CD4-positive, alpha-beta memory T cell (primary cell): ENCODE results near the gene MYOD1. TPM values are rescaled to one million over a fixed set of nuclear protein-coding genes. Genes with fewer than 3 reads are reported as not detected.

ENCODE experiments used
- CTCF ChIA-PET: fragments of 350-600 bp; sonication (Branson Sonifier 250); formaldehyde crosslinking; loops from one replicate; lab custom pipeline; 2021; ENCODE audit warnings: inconsistent platforms; ENCODE audit not compliant: partially characterized antibody; lab: Charles Lee
- POLR2A ChIA-PET: fragments of 350-600 bp; sonication (Branson Sonifier 250); formaldehyde crosslinking; loops from one replicate; lab custom pipeline; 2021; ENCODE audit not compliant: partially characterized antibody; lab: Charles Lee
- DNase-seq, 5 donors: peaks; one replicate each; pipeline versions ENCODE4 v3.0.0 to v3.0.0-alpha.2; 2020 to 2022; ENCODE audit warnings: mixed read lengths in 1 of 5
- H3K27ac ChIP-seq: one replicate; pipeline ENCODE4 v1.7.0; 2013; ENCODE audit warnings: low read depth, low read length
- H3K27me3 ChIP-seq: 2 replicates; pipeline ENCODE4 v1.7.0; 2013; ENCODE audit warnings: mild to moderate bottlenecking, low read length, moderate library complexity; ENCODE audit not compliant: insufficient read depth
- H3K36me3 ChIP-seq: 2 replicates; pipeline ENCODE4 v1.7.0; 2013; ENCODE audit warnings: mild to moderate bottlenecking, low read length, moderate library complexity; ENCODE audit not compliant: insufficient read depth
- H3K4me1 ChIP-seq: 2 replicates; pipeline ENCODE4 v1.7.0; 2013; ENCODE audit warnings: mild to moderate bottlenecking, low read length, moderate library complexity; ENCODE audit not compliant: insufficient read depth
- H3K4me3 ChIP-seq, 2 donors: one replicate each; pipeline ENCODE4 v1.7.0; 2013; ENCODE audit warnings: low read length in 2 of 2, mild to moderate bottlenecking in 1 of 2
- H3K9me3 ChIP-seq, 2 donors: one replicate each; pipeline ENCODE4 v1.7.0; 2013; ENCODE audit warnings: low read length in 2 of 2, control low read depth in 1 of 2; ENCODE audit not compliant: control insufficient read depth in 1 of 2
- H3K27ac Mint-ChIP-seq, 7 donors: one replicate each; pipeline ENCODE4 v1.8.0; 2020 to 2021; ENCODE audit warnings: mixed read lengths in 7 of 7, mild to moderate bottlenecking in 6 of 7, inconsistent platforms in 3 of 7, moderate library complexity in 3 of 7
- H3K27me3 Mint-ChIP-seq, 2 donors: one replicate each; pipeline ENCODE4 v1.8.0; 2020 to 2021; ENCODE audit warnings: mixed read lengths in 2 of 2
- H3K36me3 Mint-ChIP-seq, 2 donors: one replicate each; pipeline ENCODE4 v1.8.0; 2020 to 2021; ENCODE audit warnings: mixed read lengths in 2 of 2, inconsistent platforms in 1 of 2, mild to moderate bottlenecking in 1 of 2
- H3K4me1 Mint-ChIP-seq, 4 donors: one replicate each; pipeline ENCODE4 v1.8.0; 2020 to 2021; ENCODE audit warnings: mixed read lengths in 4 of 4, mild to moderate bottlenecking in 1 of 4
- H3K4me3 Mint-ChIP-seq, 8 donors: one replicate each; pipeline ENCODE4 v1.8.0; 2020 to 2021; ENCODE audit warnings: mixed read lengths in 8 of 8, mild to moderate bottlenecking in 7 of 8, moderate library complexity in 6 of 8, inconsistent platforms in 3 of 8
- H3K9me3 Mint-ChIP-seq, 8 donors: one replicate each; pipeline ENCODE4 v1.8.0; 2020 to 2021; ENCODE audit warnings: mixed read lengths in 8 of 8, mild to moderate bottlenecking in 5 of 8, inconsistent platforms in 3 of 8, moderate library complexity in 1 of 8
- intact Hi-C: fragments of 100-400 bp; cut with micrococcal nuclease; formaldehyde crosslinking; loops from one replicate; pipeline ENCODE4 v1.15.1; 2023
- polyA plus RNA-seq, 2 donors: library from polyadenylated mRNA; unstranded; fragments of 300-500 nt; fragmentation: Illumina TruSeq; gene quantifications; one replicate each; pipeline ENCODE4 v1.2.3, GENCODE V29; 2021
- total RNA-seq, 2 experiments: library from RNA; stranded (reverse); gene quantifications; one replicate each; pipeline ENCODE4 v1.2.3, GENCODE V29; 2021

MYOD1 gene
- not detected for total RNA-seq
- not detected for polyA plus RNA-seq

GRCh38 chr11:17719028-17719937 is at the start of gene MYOD1:
Gene MYOD1 (plus strand): TSS chr11:17719571. CDS start chr11:17719783, 212 bp downstream.
- Mint-ChIP-seq H3K4me3 (no peak within 1 kb of the TSS), H3K27ac (no peak within 1 kb of the TSS)
- H3K27me3 ChIP-seq = peaks cover 6% of the 10 kb centered on the region

GRCh38 chr11:17672469-17672868 is 46.9 kb upstream of the MYOD1 start:
- no peak for DNase-seq
- ChIA-PET CTCF (no interaction called here), POLR2A (no interaction called here)
- H3K36me3 Mint-ChIP-seq = no peaks in the 10 kb centered on the region
- Histone ChIP-seq H3K4me3 (no peak overlapping the region), H3K9me3 (peaks cover 0 to 5% of the 10 kb centered on the region in 2 donors), H3K27ac (no peak overlapping the region), H3K36me3 (no peaks in the 10 kb centered on the region), H3K4me1 (no peaks in the 10 kb centered on the region), H3K27me3 (no peaks in the 10 kb centered on the region)
- peaks cover 16 to 20% of the 10 kb centered on the region in 2 donors for H3K27me3 Mint-ChIP-seq
- no peak overlapping the region for H3K4me3 Mint-ChIP-seq
- H3K4me1 Mint-ChIP-seq = no peaks in the 10 kb centered on the region
- H3K27ac Mint-ChIP-seq = no peak overlapping the region
- intact Hi-C loops = no loop called here
- peaks cover 3 to 36% (median 24%) of the 10 kb centered on the region in 8 donors for H3K9me3 Mint-ChIP-seq

More at GRCh38 chr11:17719028-17719937, at the start of gene MYOD1:
- H3K36me3 ChIP-seq = no peaks in the 10 kb centered on the region
- Mint-ChIP-seq H3K36me3 (no peaks in the 10 kb centered on the region), H3K27me3 (peaks cover 20 to 26% of the 10 kb centered on the region in 2 donors), H3K9me3 (peaks cover 0 to 2% (median 0%) of the 10 kb centered on the region in 8 donors), H3K4me1 (no peaks in the 10 kb centered on the region)
- no peak within 1 kb of the TSS for H3K27ac ChIP-seq
- no peak within 1 kb of the TSS for H3K4me3 ChIP-seq
- intact Hi-C loops = no loop called here
- no peaks in the 10 kb centered on the region for H3K4me1 ChIP-seq
- POLR2A ChIA-PET = no interaction called here
- no peak for DNase-seq
- H3K9me3 ChIP-seq = no peaks in the 10 kb centered on the region
- CTCF ChIA-PET = interaction anchor here (1.2 kb wide), 1 partner anchor 12 kb away, joined by 4 read pairs; no protein-coding TSS in a partner anchor

GRCh38 chr11:17673951-17674350 is 45.4 kb upstream of the MYOD1 start:
- ChIA-PET POLR2A (no interaction called here), CTCF (no interaction called here)
- H3K9me3 Mint-ChIP-seq = peaks cover 3 to 40% (median 25%) of the 10 kb centered on the region in 8 donors
- no peaks in the 10 kb centered on the region for H3K36me3 Mint-ChIP-seq
- Histone ChIP-seq H3K4me1 (no peaks in the 10 kb centered on the region), H3K4me3 (no peak overlapping the region), H3K9me3 (peaks cover 0 to 5% of the 10 kb centered on the region in 2 donors), H3K27me3 (no peaks in the 10 kb centered on the region), H3K27ac (no peak overlapping the region), H3K36me3 (no peaks in the 10 kb centered on the region)
- H3K27me3 Mint-ChIP-seq = peaks cover 17 to 20% of the 10 kb centered on the region in 2 donors
- H3K4me3 Mint-ChIP-seq = no peak overlapping the region
- no peak for DNase-seq
- intact Hi-C loops = no loop called here
- H3K27ac Mint-ChIP-seq = no peak overlapping the region
- H3K4me1 Mint-ChIP-seq = no peaks in the 10 kb centered on the region

- Mint-ChIP-seq H3K4me3 (no peak overlapping the region), H3K9me3 (peaks cover 0 to 5% (median 1%) of the 10 kb centered on the region in 8 donors), H3K27me3 (peaks cover 12 to 23% of the 10 kb centered on the region in 2 donors), H3K27ac (no peak overlapping the region), H3K36me3 (no peaks in the 10 kb centered on the region), H3K4me1 (no peaks in the 10 kb centered on the region)
- intact Hi-C loops = no loop called here
- POLR2A ChIA-PET = no interaction called here
- DNase-seq = no peak
- CTCF ChIA-PET = no interaction called here
- Histone ChIP-seq H3K27me3 (no peaks in the 10 kb centered on the region), H3K36me3 (no peaks in the 10 kb centered on the region), H3K4me1 (no peaks in the 10 kb centered on the region), H3K4me3 (no peak overlapping the region), H3K9me3 (no peaks in the 10 kb centered on the region), H3K27ac (no peak overlapping the region)
Measured at GRCh38 chr11:17682848-17683247, 36.5 kb upstream of the MYOD1 start.

- ChIA-PET POLR2A (no interaction called here), CTCF (no interaction called here)
- H3K27ac Mint-ChIP-seq = no peak overlapping the region
- Histone ChIP-seq H3K27ac (no peak overlapping the region), H3K4me3 (no peak overlapping the region), H3K9me3 (no peaks in the 10 kb centered on the region), H3K36me3 (no peaks in the 10 kb centered on the region), H3K27me3 (no peaks in the 10 kb centered on the region), H3K4me1 (no peaks in the 10 kb centered on the region)
- peaks cover 12 to 23% of the 10 kb centered on the region in 2 donors for H3K27me3 Mint-ChIP-seq
- no peak for DNase-seq
- no peaks in the 10 kb centered on the region for H3K4me1 Mint-ChIP-seq
- H3K9me3 Mint-ChIP-seq = peaks cover 0 to 5% (median under 1%) of the 10 kb centered on the region in 8 donors
- intact Hi-C loops = no loop called here
- no peaks in the 10 kb centered on the region for H3K36me3 Mint-ChIP-seq
- no peak overlapping the region for H3K4me3 Mint-ChIP-seq
Measured at GRCh38 chr11:17683377-17684161, 35.8 kb upstream of the MYOD1 start.

GRCh38 chr11:17684550-17684949 is 34.8 kb upstream of the MYOD1 start:
- H3K36me3 ChIP-seq = no peaks in the 10 kb centered on the region
- no peak overlapping the region for H3K27ac ChIP-seq
- intact Hi-C loops = no loop called here
- Mint-ChIP-seq H3K9me3 (peaks cover 0 to 3% (median 0%) of the 10 kb centered on the region in 8 donors), H3K27me3 (peaks cover 10 to 23% of the 10 kb centered on the region in 2 donors), H3K27ac (no peak overlapping the region), H3K36me3 (no peaks in the 10 kb centered on the region), H3K4me1 (no peaks in the 10 kb centered on the region), H3K4me3 (no peak overlapping the region)
- ChIA-PET CTCF (no interaction called here), POLR2A (no interaction called here)
- H3K4me1 ChIP-seq = no peaks in the 10 kb centered on the region
- no peaks in the 10 kb centered on the region for H3K9me3 ChIP-seq
- H3K27me3 ChIP-seq = no peaks in the 10 kb centered on the region
- no peak for DNase-seq
- no peak overlapping the region for H3K4me3 ChIP-seq
